Measurements from ENCODE around the gene ODAPH. TPM values are rescaled to one million over a fixed set of nuclear protein-coding genes. Genes with fewer than 3 reads are reported as not detected.
"Not testable (repeated sequence)": the region's sequence is repeated elsewhere in the genome, so short reads cannot be mapped to it uniquely, and the experiment has no call there.

The ODAPH gene
- polyA plus RNA-seq, 2 donors = not detected

- H3K4me1 ChIP-seq (ENCODE audit: control insufficient read depth in 2 of 2, insufficient read depth in 2 of 2, low read length in 1 of 2); H3K36me3 ChIP-seq (ENCODE audit: control insufficient read depth in 2 of 2, insufficient read depth in 2 of 2, low read length in 1 of 2); H3K4me3 ChIP-seq (ENCODE audit: low read depth in 1 of 2, low read length in 2 of 2); H3K9me3 ChIP-seq (ENCODE audit: control insufficient read depth in 2 of 2, insufficient read depth in 1 of 2, low read depth in 1 of 2, low read length in 1 of 2); H3K27ac ChIP-seq (ENCODE audit: low read depth in 2 of 2, low read length in 1 of 2); H3K27me3 ChIP-seq (ENCODE audit: control insufficient read depth in 1 of 2, insufficient read depth in 2 of 2, low read length in 2 of 2): not testable (repeated sequence)
- whole genome bisulfite sequencing, 2 donors = 94 to 97% methylated on average over 8 of the region's 8 CpGs
Measured at GRCh38 chr4:75544220-75544619, 11.6 kb upstream of the ODAPH start.

- no peak overlapping the region for H3K27ac ChIP-seq (ENCODE audit: low read depth in 2 of 2, low read length in 1 of 2)
- H3K4me1 ChIP-seq (ENCODE audit: control insufficient read depth in 2 of 2, insufficient read depth in 2 of 2, low read length in 1 of 2) = no peaks in the 10 kb centered on the region
- no peaks in the 10 kb centered on the region for H3K36me3 ChIP-seq (ENCODE audit: control insufficient read depth in 2 of 2, insufficient read depth in 2 of 2, low read length in 1 of 2)
- no peaks in the 10 kb centered on the region for H3K27me3 ChIP-seq (ENCODE audit: control insufficient read depth in 1 of 2, insufficient read depth in 2 of 2, low read length in 2 of 2)
- 90 to 92% methylated on average over 3 of the region's 3 CpGs for WGBS, 2 donors
- no peak overlapping the region for H3K4me3 ChIP-seq (ENCODE audit: low read depth in 1 of 2, low read length in 2 of 2)
- no peaks in the 10 kb centered on the region for H3K9me3 ChIP-seq (ENCODE audit: control insufficient read depth in 2 of 2, insufficient read depth in 1 of 2, low read depth in 1 of 2, low read length in 1 of 2)
Measured at GRCh38 chr4:75544870-75545269, 11.0 kb upstream of the ODAPH start.

GRCh38 chr4:75545526-75545925 lies 10.3 kb upstream of the ODAPH start:
- WGBS, 2 donors = 90 to 97% methylated on average over 5 of the region's 5 CpGs
- Histone ChIP-seq H3K27ac (ENCODE audit: low read depth in 2 of 2, low read length in 1 of 2) (no peak overlapping the region), H3K4me3 (ENCODE audit: low read depth in 1 of 2, low read length in 2 of 2) (no peak overlapping the region), H3K4me1 (ENCODE audit: control insufficient read depth in 2 of 2, insufficient read depth in 2 of 2, low read length in 1 of 2) (no peaks in the 10 kb centered on the region), H3K27me3 (ENCODE audit: control insufficient read depth in 1 of 2, insufficient read depth in 2 of 2, low read length in 2 of 2) (no peaks in the 10 kb centered on the region), H3K36me3 (ENCODE audit: control insufficient read depth in 2 of 2, insufficient read depth in 2 of 2, low read length in 1 of 2) (no peaks in the 10 kb centered on the region), H3K9me3 (ENCODE audit: control insufficient read depth in 2 of 2, insufficient read depth in 1 of 2, low read depth in 1 of 2, low read length in 1 of 2) (no peaks in the 10 kb centered on the region)

GRCh38 chr4:75547647-75548387 lies 8.0 kb upstream of the ODAPH start:
- no peaks in the 10 kb centered on the region for H3K27me3 ChIP-seq (ENCODE audit: control insufficient read depth in 1 of 2, insufficient read depth in 2 of 2, low read length in 2 of 2)
- H3K27ac ChIP-seq (ENCODE audit: low read depth in 2 of 2, low read length in 1 of 2) = no peak overlapping the region
- no peaks in the 10 kb centered on the region for H3K9me3 ChIP-seq (ENCODE audit: control insufficient read depth in 2 of 2, insufficient read depth in 1 of 2, low read depth in 1 of 2, low read length in 1 of 2)
- no peaks in the 10 kb centered on the region for H3K36me3 ChIP-seq (ENCODE audit: control insufficient read depth in 2 of 2, insufficient read depth in 2 of 2, low read length in 1 of 2)
- 76 to 80% methylated on average over 15 of the region's 15 CpGs for WGBS, 2 donors
- H3K4me1 ChIP-seq (ENCODE audit: control insufficient read depth in 2 of 2, insufficient read depth in 2 of 2, low read length in 1 of 2) = no peaks in the 10 kb centered on the region
- no peak overlapping the region for H3K4me3 ChIP-seq (ENCODE audit: low read depth in 1 of 2, low read length in 2 of 2)

GRCh38 chr4:75549019-75549418 lies 6.8 kb upstream of the ODAPH start:
- WGBS, 2 donors = 85 to 86% methylated on average over 2 of the region's 2 CpGs
- no peak overlapping the region for H3K27ac ChIP-seq (ENCODE audit: low read depth in 2 of 2, low read length in 1 of 2)
- no peaks in the 10 kb centered on the region for H3K27me3 ChIP-seq (ENCODE audit: control insufficient read depth in 1 of 2, insufficient read depth in 2 of 2, low read length in 2 of 2)
- H3K4me3 ChIP-seq (ENCODE audit: low read depth in 1 of 2, low read length in 2 of 2) = no peak overlapping the region
- no peaks in the 10 kb centered on the region for H3K9me3 ChIP-seq (ENCODE audit: control insufficient read depth in 2 of 2, insufficient read depth in 1 of 2, low read depth in 1 of 2, low read length in 1 of 2)
- H3K4me1 ChIP-seq (ENCODE audit: control insufficient read depth in 2 of 2, insufficient read depth in 2 of 2, low read length in 1 of 2) = no peaks in the 10 kb centered on the region
- H3K36me3 ChIP-seq (ENCODE audit: control insufficient read depth in 2 of 2, insufficient read depth in 2 of 2, low read length in 1 of 2) = no peaks in the 10 kb centered on the region

- Histone ChIP-seq H3K36me3 (ENCODE audit: control insufficient read depth in 2 of 2, insufficient read depth in 2 of 2, low read length in 1 of 2) (no peaks in the 10 kb centered on the region), H3K4me3 (ENCODE audit: low read depth in 1 of 2, low read length in 2 of 2) (no peak overlapping the region), H3K4me1 (ENCODE audit: control insufficient read depth in 2 of 2, insufficient read depth in 2 of 2, low read length in 1 of 2) (no peaks in the 10 kb centered on the region), H3K9me3 (ENCODE audit: control insufficient read depth in 2 of 2, insufficient read depth in 1 of 2, low read depth in 1 of 2, low read length in 1 of 2) (peaks cover 0 to 2% of the 10 kb centered on the region in 2 donors), H3K27me3 (ENCODE audit: control insufficient read depth in 1 of 2, insufficient read depth in 2 of 2, low read length in 2 of 2) (no peaks in the 10 kb centered on the region), H3K27ac (ENCODE audit: low read depth in 2 of 2, low read length in 1 of 2) (no peak overlapping the region)
Measured at GRCh38 chr4:75552452-75552851, 3.4 kb upstream of the ODAPH start.

- Histone ChIP-seq H3K9me3 (ENCODE audit: control insufficient read depth in 2 of 2, insufficient read depth in 1 of 2, low read depth in 1 of 2, low read length in 1 of 2) (peaks cover 0 to 2% of the 10 kb centered on the region in 2 donors), H3K4me1 (ENCODE audit: control insufficient read depth in 2 of 2, insufficient read depth in 2 of 2, low read length in 1 of 2) (no peaks in the 10 kb centered on the region), H3K4me3 (ENCODE audit: low read depth in 1 of 2, low read length in 2 of 2) (no peak overlapping the region), H3K27ac (ENCODE audit: low read depth in 2 of 2, low read length in 1 of 2) (no peak overlapping the region), H3K27me3 (ENCODE audit: control insufficient read depth in 1 of 2, insufficient read depth in 2 of 2, low read length in 2 of 2) (no peaks in the 10 kb centered on the region), H3K36me3 (ENCODE audit: control insufficient read depth in 2 of 2, insufficient read depth in 2 of 2, low read length in 1 of 2) (no peaks in the 10 kb centered on the region)
- 87 to 88% methylated on average over 8 of the region's 8 CpGs for WGBS, 2 donors
Measured at GRCh38 chr4:75557696-75558095, 1.8 kb downstream of the ODAPH start.

- 72 to 74% methylated on average over 7 to 8 of the region's 8 CpGs for WGBS, 2 donors
- H3K4me3 ChIP-seq (ENCODE audit: low read depth in 1 of 2, low read length in 2 of 2) = no peak overlapping the region
- no peaks in the 10 kb centered on the region for H3K36me3 ChIP-seq (ENCODE audit: control insufficient read depth in 2 of 2, insufficient read depth in 2 of 2, low read length in 1 of 2)
- no peak overlapping the region for H3K27ac ChIP-seq (ENCODE audit: low read depth in 2 of 2, low read length in 1 of 2)
- H3K4me1 ChIP-seq (ENCODE audit: control insufficient read depth in 2 of 2, insufficient read depth in 2 of 2, low read length in 1 of 2) = no peaks in the 10 kb centered on the region
- H3K27me3 ChIP-seq (ENCODE audit: control insufficient read depth in 1 of 2, insufficient read depth in 2 of 2, low read length in 2 of 2) = peaks cover 0 to 2% of the 10 kb centered on the region in 2 donors
- peaks cover 0 to 2% of the 10 kb centered on the region in 2 donors for H3K9me3 ChIP-seq (ENCODE audit: control insufficient read depth in 2 of 2, insufficient read depth in 1 of 2, low read depth in 1 of 2, low read length in 1 of 2)
Measured at GRCh38 chr4:75561789-75562188, 5.9 kb downstream of the ODAPH start.

- Histone ChIP-seq H3K27me3 (ENCODE audit: control insufficient read depth in 1 of 2, insufficient read depth in 2 of 2, low read length in 2 of 2) (peaks cover 0 to 2% of the 10 kb centered on the region in 2 donors), H3K27ac (ENCODE audit: low read depth in 2 of 2, low read length in 1 of 2) (no peak overlapping the region), H3K4me1 (ENCODE audit: control insufficient read depth in 2 of 2, insufficient read depth in 2 of 2, low read length in 1 of 2) (no peaks in the 10 kb centered on the region), H3K36me3 (ENCODE audit: control insufficient read depth in 2 of 2, insufficient read depth in 2 of 2, low read length in 1 of 2) (no peaks in the 10 kb centered on the region), H3K4me3 (ENCODE audit: low read depth in 1 of 2, low read length in 2 of 2) (no peak overlapping the region), H3K9me3 (ENCODE audit: control insufficient read depth in 2 of 2, insufficient read depth in 1 of 2, low read depth in 1 of 2, low read length in 1 of 2) (no peaks in the 10 kb centered on the region)
- WGBS, 2 donors = 78 to 87% methylated on average over 11 of the region's 11 CpGs
Measured at GRCh38 chr4:75564023-75564422, 8.2 kb downstream of the ODAPH start.

GRCh38 chr4:75565481-75565880 lies 9.6 kb downstream of the ODAPH start:
- H3K4me1 ChIP-seq (ENCODE audit: control insufficient read depth in 2 of 2, insufficient read depth in 2 of 2, low read length in 1 of 2) = no peaks in the 10 kb centered on the region

More at GRCh38 chr4:75565481-75565880, 9.6 kb downstream of the ODAPH start:
- H3K27me3 ChIP-seq (ENCODE audit: control insufficient read depth in 1 of 2, insufficient read depth in 2 of 2, low read length in 2 of 2) = peaks cover 0 to 2% of the 10 kb centered on the region in 2 donors
- H3K9me3 ChIP-seq (ENCODE audit: control insufficient read depth in 2 of 2, insufficient read depth in 1 of 2, low read depth in 1 of 2, low read length in 1 of 2) = no peaks in the 10 kb centered on the region
- no peak overlapping the region for H3K4me3 ChIP-seq (ENCODE audit: low read depth in 1 of 2, low read length in 2 of 2)
- H3K36me3 ChIP-seq (ENCODE audit: control insufficient read depth in 2 of 2, insufficient read depth in 2 of 2, low read length in 1 of 2) = no peaks in the 10 kb centered on the region
- H3K27ac ChIP-seq (ENCODE audit: low read depth in 2 of 2, low read length in 1 of 2) = no peak overlapping the region
